HG02623 (cell line): Measurements from ENCODE around the gene WDR20.
A peak's percentile ranks its signal among the peaks of the same experiment; 100 is the strongest.
"Not testable (repeated sequence)": the region's sequence is repeated elsewhere in the genome, so short reads cannot be mapped to it uniquely, and the experiment has no call there.

Experiments
- ATAC-seq: cut with Tn5 transposase; IDR thresholded peaks from one replicate; pipeline ENCODE4 v1.9.1; 2021; ENCODE audit warnings: moderate library complexity; ENCODE audit not compliant: unreplicated experiment

Gene WDR20

GRCh38 chr14:102126807-102127455, 12.8 kb upstream of the WDR20 start:
- no peak for ATAC-seq

GRCh38 chr14:102131741-102132140, 8.0 kb upstream of the WDR20 start:
- ATAC-seq = no peak

GRCh38 chr14:102134021-102134420, 5.7 kb upstream of the WDR20 start:
- not testable (repeated sequence) for ATAC-seq

GRCh38 chr14:102134719-102135118, 5.0 kb upstream of the WDR20 start:
- not testable (repeated sequence) for ATAC-seq

- not testable (repeated sequence) for ATAC-seq
Observed at GRCh38 chr14:102135456-102135855, 4.2 kb upstream of the WDR20 start.

GRCh38 chr14:102138535-102138934, 1.2 kb upstream of the WDR20 start:
- no peak for ATAC-seq

GRCh38 chr14:102138961-102139285, 774 bp upstream of the WDR20 start:
- ATAC-seq = no peak

GRCh38 chr14:102140027-102140749, 491 bp downstream of the WDR20 start:
- peak; percentile 21 for ATAC-seq

GRCh38 chr14:102140750-102141145, 1.1 kb downstream of the WDR20 start:
- ATAC-seq = no peak

- no peak for ATAC-seq
Observed at GRCh38 chr14:102141797-102142196, 2.1 kb downstream of the WDR20 start.

GRCh38 chr14:102144914-102145313, 5.2 kb downstream of the WDR20 start:
- no peak for ATAC-seq

GRCh38 chr14:102145395-102145794, 5.7 kb downstream of the WDR20 start:
- ATAC-seq = no peak

GRCh38 chr14:102146423-102146822, 6.7 kb downstream of the WDR20 start:
- ATAC-seq = no peak

- no peak for ATAC-seq
Observed at GRCh38 chr14:102150083-102150482, 10.4 kb downstream of the WDR20 start.

- no peak for ATAC-seq
Observed at GRCh38 chr14:102150744-102151143, 11.0 kb downstream of the WDR20 start.

GRCh38 chr14:102151411-102151810, 11.7 kb downstream of the WDR20 start:
- not testable (repeated sequence) for ATAC-seq

- no peak for ATAC-seq
Observed at GRCh38 chr14:102154121-102154520, 14.4 kb downstream of the WDR20 start.

- ATAC-seq = no peak
Observed at GRCh38 chr14:102154821-102155549, 15.3 kb downstream of the WDR20 start.

- no peak for ATAC-seq
Observed at GRCh38 chr14:102157346-102157745, 17.6 kb downstream of the WDR20 start.

GRCh38 chr14:102158797-102159196, 19.1 kb downstream of the WDR20 start:
- no peak for ATAC-seq

GRCh38 chr14:102159841-102160240, 20.1 kb downstream of the WDR20 start:
- no peak for ATAC-seq

GRCh38 chr14:102162487-102162886, 22.8 kb downstream of the WDR20 start:
- ATAC-seq = no peak
